GM12873 (cell line): ENCODE results near the gene TIMM13.

Experiments used
- TF ChIP-seq, protein P1 (sequence below): IDR thresholded peaks from 2 replicates; pipeline ENCODE4 v1.5.1; 2012; ENCODE audit warnings: low read depth, mild to moderate bottlenecking, moderate library complexity, low read length, control low read depth; ENCODE audit not compliant: insufficient read depth; ENCODE audit errors: missing control alignments

Gene TIMM13

DNA sequence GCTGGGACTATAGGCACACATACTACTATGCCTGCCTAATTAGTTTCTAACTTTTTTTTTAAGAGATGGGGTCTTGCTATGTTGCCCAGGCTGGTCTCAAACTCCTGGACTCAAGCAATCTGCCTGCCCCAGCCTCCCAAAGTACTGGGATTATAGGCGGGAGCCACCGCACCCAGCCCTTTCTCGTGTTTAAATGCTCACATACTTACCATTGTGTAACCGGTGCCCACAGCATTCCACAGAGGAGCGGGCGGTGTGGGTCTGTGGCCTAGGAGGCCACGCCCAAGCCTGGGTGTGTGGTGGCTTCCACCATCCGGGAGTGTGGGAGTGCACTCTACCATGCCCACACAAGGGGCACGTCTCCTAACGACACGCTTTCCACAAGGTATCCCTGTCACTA lies 21.6 kb upstream of the TIMM13 start:
- TF ChIP-seq, protein P1, sequence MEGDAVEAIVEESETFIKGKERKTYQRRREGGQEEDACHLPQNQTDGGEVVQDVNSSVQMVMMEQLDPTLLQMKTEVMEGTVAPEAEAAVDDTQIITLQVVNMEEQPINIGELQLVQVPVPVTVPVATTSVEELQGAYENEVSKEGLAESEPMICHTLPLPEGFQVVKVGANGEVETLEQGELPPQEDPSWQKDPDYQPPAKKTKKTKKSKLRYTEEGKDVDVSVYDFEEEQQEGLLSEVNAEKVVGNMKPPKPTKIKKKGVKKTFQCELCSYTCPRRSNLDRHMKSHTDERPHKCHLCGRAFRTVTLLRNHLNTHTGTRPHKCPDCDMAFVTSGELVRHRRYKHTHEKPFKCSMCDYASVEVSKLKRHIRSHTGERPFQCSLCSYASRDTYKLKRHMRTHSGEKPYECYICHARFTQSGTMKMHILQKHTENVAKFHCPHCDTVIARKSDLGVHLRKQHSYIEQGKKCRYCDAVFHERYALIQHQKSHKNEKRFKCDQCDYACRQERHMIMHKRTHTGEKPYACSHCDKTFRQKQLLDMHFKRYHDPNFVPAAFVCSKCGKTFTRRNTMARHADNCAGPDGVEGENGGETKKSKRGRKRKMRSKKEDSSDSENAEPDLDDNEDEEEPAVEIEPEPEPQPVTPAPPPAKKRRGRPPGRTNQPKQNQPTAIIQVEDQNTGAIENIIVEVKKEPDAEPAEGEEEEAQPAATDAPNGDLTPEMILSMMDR, result no peak

GRCh38 chr19:2446381-2446780 lies 19.0 kb upstream of the TIMM13 start:
- TF ChIP-seq, protein P1, result no peak

DNA sequence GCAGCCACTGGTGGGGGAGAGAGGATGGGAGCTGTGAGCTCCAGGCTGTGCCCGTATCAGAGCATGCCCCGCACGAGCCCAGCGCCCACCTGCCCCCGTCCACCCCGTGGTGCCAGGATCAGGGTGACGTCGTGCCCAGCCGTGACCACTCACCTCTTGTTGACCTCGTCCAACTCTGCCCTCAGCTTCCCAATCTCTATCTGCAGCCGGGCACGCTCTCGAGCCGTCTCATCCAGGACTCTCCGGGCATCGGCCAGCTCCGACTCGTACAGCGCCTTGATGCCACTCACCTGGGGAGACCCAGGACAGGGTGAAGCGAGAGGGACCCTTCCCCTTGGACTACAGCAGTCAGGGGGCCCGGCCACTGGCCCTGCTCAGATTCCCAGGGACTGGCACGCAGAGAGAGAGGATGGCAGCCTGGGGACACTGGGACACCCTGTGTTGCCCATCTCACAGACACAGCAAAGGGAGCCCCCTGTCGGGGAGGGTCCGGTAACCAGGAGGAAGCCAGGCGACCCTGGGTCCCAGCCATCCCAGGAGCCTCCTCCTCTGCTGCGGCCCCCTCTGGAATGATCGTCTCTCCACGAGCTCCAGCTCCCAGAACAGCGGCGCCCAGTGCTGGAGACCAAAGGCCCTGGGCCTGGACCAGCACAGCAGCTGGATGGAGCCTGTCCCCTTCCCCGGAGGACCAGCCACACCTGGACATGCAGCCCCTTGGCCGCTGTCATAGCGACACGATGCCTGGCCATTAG lies 17.0 kb upstream of the TIMM13 start:
- TF ChIP-seq, protein P1, result no peak

DNA sequence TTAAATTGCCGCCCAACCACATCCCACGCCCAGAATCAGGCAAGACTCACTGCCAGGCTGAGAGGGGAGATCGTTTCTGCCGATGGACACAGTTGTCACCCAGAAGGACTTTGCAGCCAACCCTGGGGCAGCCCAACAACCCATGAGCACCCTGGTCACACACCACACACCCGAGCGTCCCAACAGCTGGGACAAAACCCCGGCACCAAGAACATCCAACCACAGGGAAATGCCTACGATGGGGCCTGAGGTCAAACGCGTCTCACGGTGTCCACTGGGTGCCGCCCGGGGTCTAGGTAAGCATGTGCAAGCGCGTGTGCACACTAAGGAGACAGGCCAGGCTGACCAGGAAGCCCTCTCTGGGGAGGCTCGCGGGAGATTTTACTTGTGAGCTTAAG lies 16.4 kb upstream of the TIMM13 start:
- TF ChIP-seq, protein P1, result no peak

- TF ChIP-seq, protein P1, result no peak
Measured at GRCh38 chr19:2443116-2443784, 15.9 kb upstream of the TIMM13 start.

DNA sequence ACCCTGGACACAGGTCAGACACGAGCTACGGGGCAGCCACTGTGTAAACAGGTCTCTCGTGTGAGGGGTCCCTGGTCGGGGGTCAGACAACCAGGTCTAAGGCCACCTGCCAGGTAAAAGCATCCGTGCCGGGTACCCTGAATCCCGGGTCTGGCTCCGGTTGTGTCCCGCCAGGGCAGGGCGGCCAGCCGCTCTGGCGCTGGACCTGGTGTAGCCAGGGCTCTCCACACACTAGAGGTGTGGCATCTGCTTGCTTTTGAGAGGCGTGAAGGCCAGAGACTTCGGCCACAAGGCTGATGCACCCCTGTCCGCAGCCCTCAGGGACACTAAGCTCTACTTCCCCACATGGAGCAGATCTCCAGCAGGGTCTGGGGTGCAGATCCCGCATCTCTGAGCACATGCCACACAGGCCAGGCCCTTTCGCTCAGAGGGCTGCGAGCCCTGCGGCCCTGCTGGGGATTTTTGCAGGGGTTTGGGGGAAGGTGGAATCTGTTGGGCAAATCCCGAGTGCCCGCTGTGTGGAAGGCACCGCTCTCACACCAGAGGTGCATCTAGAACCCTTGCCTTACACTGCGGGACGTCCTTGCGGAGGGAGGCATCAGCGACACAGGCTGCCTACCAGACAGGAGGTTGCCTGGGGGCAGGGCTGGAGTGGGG lies 13.8 kb upstream of the TIMM13 start:
- TF ChIP-seq, protein P1, result no peak

GRCh38 chr19:2440515-2440914 lies 13.1 kb upstream of the TIMM13 start:
- TF ChIP-seq, protein P1, result no peak
